ENCODE data around the gene KRT80. TPM values are rescaled to one million over a fixed set of nuclear protein-coding genes. Genes with fewer than 3 reads are reported as not detected.
A peak's percentile ranks its signal among the peaks of the same experiment; 100 is the strongest.

The KRT80 gene
- total RNA-seq, 4 donors from 2014 or later, result 1.1 TPM; not detected in 3

DNA sequence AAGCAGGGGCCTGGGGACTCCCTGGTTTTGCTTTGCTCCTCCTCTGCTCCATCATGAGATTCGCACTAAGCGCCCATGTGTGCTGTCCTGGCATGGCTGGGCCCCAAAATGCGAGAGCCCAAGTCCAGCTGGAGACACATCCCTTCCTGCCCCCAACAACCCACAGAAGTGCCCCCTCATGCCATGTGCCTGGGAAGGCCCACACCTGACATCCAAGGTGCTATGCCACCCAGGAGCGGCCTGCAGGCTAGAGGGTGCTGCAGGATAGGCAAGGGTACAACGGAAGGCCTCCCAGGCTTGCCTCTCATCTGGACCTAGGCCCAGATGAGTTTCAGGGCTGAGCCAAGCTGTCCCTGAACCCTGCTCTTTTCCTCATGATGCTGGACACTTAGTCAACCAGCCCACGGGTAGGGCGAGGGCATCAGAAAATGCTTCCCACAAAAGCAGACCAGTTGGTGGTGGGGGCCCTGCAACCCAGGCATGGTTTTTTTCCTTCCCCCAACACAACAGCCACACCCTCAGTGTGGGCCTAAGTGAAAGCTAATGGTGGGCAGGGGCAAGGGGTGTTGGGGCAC, 13.2 kb upstream of the KRT80 start:
- Histone ChIP-seq H3K27me3 (no peaks in the 10 kb centered on the region), H3K4me1 (peaks cover 0 to 15% of the 10 kb centered on the region in 2 donors), H3K9me3 (no peaks in the 10 kb centered on the region), H3K27ac (no peak overlapping the region), H3K36me3 (no peaks in the 10 kb centered on the region), H3K4me3 (no peak overlapping the region)
- TF ChIP-seq POLR2A (IDR thresholded peaks at IDR 0.05), result no peak
- TF ChIP-seq, protein P1, sequence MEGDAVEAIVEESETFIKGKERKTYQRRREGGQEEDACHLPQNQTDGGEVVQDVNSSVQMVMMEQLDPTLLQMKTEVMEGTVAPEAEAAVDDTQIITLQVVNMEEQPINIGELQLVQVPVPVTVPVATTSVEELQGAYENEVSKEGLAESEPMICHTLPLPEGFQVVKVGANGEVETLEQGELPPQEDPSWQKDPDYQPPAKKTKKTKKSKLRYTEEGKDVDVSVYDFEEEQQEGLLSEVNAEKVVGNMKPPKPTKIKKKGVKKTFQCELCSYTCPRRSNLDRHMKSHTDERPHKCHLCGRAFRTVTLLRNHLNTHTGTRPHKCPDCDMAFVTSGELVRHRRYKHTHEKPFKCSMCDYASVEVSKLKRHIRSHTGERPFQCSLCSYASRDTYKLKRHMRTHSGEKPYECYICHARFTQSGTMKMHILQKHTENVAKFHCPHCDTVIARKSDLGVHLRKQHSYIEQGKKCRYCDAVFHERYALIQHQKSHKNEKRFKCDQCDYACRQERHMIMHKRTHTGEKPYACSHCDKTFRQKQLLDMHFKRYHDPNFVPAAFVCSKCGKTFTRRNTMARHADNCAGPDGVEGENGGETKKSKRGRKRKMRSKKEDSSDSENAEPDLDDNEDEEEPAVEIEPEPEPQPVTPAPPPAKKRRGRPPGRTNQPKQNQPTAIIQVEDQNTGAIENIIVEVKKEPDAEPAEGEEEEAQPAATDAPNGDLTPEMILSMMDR (IDR thresholded peaks at IDR 0.05), result no peak
- intact Hi-C loops (cut with DNase I; ENCODE audit: low total_unique reads), result no loop called here
- no peak for DNase-seq

DNA sequence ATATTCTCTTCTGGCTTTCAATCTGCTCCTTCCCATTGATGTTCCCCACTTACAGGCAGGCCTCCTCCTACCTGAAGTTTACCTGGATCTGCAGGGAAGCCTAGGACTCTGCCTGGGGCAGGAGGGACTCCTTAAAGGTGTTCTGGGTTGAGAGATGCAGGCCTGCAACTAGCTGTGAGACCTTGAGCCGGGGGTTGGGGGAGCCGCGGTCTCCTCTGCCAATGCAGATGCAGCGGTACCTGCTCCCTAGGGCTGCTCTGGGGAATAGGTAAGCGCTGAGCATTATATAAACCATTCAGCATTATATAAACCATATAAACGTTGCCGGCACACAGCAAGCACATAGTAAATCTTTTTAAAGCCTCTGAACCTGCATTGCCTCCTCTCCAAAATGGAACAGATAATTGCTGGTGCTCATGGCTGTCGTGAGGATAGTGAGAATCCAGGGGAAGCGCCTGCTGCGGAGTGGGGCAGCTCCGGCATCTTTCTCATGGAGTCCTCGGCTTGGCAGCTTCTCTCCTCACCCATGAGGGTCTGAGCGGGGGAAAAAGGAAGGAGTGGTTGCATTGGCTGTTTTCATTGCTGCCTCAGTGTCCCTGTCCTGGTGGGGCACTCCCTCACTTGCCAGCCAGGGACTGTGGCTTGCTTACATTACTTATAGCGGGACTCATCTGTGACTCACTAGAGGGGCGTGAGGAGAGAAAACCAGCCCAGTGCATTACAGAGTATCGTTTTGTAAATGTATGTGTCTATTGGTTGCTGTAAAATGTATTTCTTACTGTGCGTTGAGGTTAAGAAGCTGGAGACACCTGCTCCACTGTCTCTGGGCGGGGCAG, 12.5 kb upstream of the KRT80 start:
- no peaks in the 10 kb centered on the region for H3K27me3 ChIP-seq
- H3K36me3 ChIP-seq, result no peaks in the 10 kb centered on the region
- H3K4me3 ChIP-seq, result no peak overlapping the region
- H3K27ac ChIP-seq, result no peak overlapping the region
- DNase-seq, result peak in 1 of 2 donors; percentile 11
- no peak for TF ChIP-seq POLR2A (IDR thresholded peaks at IDR 0.05)
- TF ChIP-seq, protein P1 (IDR thresholded peaks at IDR 0.05), result no peak
- no peaks in the 10 kb centered on the region for H3K9me3 ChIP-seq
- intact Hi-C loops (cut with DNase I; ENCODE audit: low total_unique reads), result no loop called here
- peaks cover 0 to 15% of the 10 kb centered on the region in 2 donors for H3K4me1 ChIP-seq

DNA sequence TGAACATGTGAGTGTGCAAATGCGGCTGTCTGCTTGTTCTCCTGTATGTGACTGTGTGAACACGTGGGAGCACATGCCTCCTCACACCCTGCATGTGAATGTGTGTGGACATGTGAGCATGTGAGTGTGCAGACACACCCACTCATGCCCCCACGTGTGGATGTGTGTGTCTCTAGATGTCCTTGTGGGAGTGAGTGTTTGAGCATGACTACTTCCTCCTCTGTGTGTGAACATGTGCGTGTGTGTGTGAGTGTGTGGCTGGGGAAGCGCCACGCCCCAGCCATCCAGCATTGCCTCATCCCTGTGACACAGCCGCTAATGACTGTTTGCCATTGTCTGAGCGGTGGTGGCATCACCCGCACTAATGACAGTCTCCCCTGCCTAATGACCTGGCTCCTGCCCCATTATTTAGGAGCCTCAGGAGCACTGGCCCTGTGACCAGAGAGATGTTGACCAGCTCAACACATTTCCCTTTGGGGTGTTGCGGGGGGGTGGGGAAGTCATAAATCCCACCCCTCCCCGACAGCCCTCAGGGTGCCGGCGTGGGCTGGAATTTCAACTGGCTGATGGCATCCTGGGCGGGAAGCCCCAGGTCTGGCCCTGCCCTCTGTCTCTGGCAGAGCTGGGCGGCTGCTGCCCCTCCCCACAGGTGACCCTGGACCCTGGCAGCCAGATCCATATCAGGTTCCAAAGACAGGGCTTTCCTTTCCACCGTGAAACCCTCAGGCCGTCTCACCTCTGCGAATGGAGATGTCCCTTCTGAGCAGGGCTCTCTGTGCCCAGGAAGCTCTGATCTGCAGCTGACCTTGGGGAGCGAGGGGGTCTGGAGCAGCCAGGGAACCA, 11.5 kb upstream of the KRT80 start:
- peak overlapping the region; percentile 14 to 30 for H3K27ac ChIP-seq
- H3K9me3 ChIP-seq, result no peaks in the 10 kb centered on the region
- intact Hi-C loops (cut with DNase I; ENCODE audit: low total_unique reads), result no loop called here
- DNase-seq, result peak in 1 of 2 donors; percentile 69
- TF ChIP-seq, protein P1 (IDR thresholded peaks at IDR 0.05), result no peak
- no peak for TF ChIP-seq POLR2A (IDR thresholded peaks at IDR 0.05)
- H3K36me3 ChIP-seq, result no peaks in the 10 kb centered on the region
- peaks cover 0 to 15% of the 10 kb centered on the region in 2 donors for H3K4me1 ChIP-seq
- H3K4me3 ChIP-seq, result no peak overlapping the region
- no peaks in the 10 kb centered on the region for H3K27me3 ChIP-seq

DNA sequence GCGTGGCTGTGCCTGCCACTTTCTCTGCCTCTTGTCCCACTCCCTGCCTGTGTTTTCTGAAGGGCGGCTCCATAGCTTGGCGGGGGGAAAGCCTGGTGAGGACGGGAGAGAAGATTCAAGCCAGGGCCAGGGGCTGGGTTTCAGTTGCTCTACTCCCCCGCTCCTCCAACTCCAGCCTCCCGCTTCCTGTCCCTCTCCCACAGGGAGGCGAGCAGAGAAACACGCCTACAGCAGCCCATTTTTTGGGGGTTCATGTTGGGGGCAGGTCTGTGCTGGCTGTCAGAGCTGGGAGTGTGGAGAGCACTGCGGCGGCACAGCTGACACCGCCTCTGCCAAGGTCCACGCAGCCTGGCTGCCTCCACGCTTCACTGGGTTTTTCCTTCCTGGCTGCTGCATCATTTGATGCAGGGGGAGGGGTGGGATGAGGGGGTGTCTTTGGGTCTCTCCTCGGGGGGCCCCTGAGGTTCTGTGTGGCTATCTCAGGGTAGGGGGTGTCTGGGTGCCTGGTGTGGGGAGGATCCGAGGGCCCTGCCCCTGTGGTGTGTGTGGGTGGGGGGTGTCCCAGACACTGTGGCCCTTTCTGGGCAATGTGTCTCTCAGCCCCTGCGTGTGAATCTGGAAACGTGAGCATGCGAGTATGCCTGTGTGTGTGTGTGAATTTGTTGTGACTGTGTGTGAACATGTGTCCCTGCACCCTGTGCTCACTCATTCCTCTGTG, 10.7 kb upstream of the KRT80 start:
- no peak overlapping the region for H3K4me3 ChIP-seq
- peak overlapping the region; percentile 15 to 35 for H3K27ac ChIP-seq
- no peaks in the 10 kb centered on the region for H3K27me3 ChIP-seq
- no peaks in the 10 kb centered on the region for H3K36me3 ChIP-seq
- no peaks in the 10 kb centered on the region for H3K9me3 ChIP-seq
- TF ChIP-seq, protein P1 (IDR thresholded peaks at IDR 0.05), result no peak
- DNase-seq, result no peak
- H3K4me1 ChIP-seq, result peaks cover 0 to 15% of the 10 kb centered on the region in 2 donors
- intact Hi-C loops (cut with DNase I; ENCODE audit: low total_unique reads), result no loop called here

Measured in uterus (tissue), 4 donors.